ENCODE data around the gene MIPEP. TPM values are rescaled to one million over a fixed set of nuclear protein-coding genes. Genes with fewer than 3 reads are reported as not detected.

Gene MIPEP
- polyA plus RNA-seq, 1 donor from 2014 or later, result 9.1 TPM

DNA sequence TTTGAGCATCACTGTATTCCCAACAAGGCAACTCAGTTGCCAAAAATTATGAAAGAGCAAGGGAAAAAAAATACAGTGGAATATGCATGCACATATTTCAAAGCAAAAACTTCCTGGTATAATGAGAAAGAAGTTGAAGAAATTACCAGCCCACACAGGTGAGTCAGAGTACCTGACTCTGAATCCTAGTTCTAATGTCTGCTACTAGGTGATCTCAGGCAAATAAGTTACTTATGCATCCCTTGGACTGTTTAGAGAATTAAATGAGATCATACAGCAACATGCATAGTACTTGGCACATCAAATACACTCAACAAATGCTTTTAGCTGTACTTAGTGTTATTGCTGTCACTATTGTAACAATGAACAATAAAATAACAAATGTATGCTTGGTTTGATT, 144.9 kb downstream of the MIPEP start:
- Histone ChIP-seq H3K36me3 (ENCODE audit: insufficient read depth, low read length) (no peaks in the 10 kb centered on the region), H3K27ac (ENCODE audit: low read length) (no peak overlapping the region), H2AFZ (ENCODE audit: low read depth, low read length) (no peak overlapping the region), H3K9ac (ENCODE audit: low read length) (no peak overlapping the region), H3K9me2 (ENCODE audit: insufficient read depth, low read length) (no peaks in the 10 kb centered on the region), H4K20me1 (ENCODE audit: insufficient read depth) (no peaks in the 10 kb centered on the region), H3K27me3 (ENCODE audit: insufficient read depth, low read depth, low read length) (no peaks in the 10 kb centered on the region), H3F3A (ENCODE audit: insufficient read depth, low read length, poor library complexity, severe bottlenecking) (no peaks in the 10 kb centered on the region), H3K79me2 (replicated peaks; ENCODE audit: insufficient read depth, low read length) (no peaks in the 10 kb centered on the region), H3K4me3 (ENCODE audit: low read length) (no peak overlapping the region), H3K4me2 (ENCODE audit: low read length) (no peak overlapping the region), H3K9me3 (ENCODE audit: low read length) (no peaks in the 10 kb centered on the region)
- TF ChIP-seq, protein P1, sequence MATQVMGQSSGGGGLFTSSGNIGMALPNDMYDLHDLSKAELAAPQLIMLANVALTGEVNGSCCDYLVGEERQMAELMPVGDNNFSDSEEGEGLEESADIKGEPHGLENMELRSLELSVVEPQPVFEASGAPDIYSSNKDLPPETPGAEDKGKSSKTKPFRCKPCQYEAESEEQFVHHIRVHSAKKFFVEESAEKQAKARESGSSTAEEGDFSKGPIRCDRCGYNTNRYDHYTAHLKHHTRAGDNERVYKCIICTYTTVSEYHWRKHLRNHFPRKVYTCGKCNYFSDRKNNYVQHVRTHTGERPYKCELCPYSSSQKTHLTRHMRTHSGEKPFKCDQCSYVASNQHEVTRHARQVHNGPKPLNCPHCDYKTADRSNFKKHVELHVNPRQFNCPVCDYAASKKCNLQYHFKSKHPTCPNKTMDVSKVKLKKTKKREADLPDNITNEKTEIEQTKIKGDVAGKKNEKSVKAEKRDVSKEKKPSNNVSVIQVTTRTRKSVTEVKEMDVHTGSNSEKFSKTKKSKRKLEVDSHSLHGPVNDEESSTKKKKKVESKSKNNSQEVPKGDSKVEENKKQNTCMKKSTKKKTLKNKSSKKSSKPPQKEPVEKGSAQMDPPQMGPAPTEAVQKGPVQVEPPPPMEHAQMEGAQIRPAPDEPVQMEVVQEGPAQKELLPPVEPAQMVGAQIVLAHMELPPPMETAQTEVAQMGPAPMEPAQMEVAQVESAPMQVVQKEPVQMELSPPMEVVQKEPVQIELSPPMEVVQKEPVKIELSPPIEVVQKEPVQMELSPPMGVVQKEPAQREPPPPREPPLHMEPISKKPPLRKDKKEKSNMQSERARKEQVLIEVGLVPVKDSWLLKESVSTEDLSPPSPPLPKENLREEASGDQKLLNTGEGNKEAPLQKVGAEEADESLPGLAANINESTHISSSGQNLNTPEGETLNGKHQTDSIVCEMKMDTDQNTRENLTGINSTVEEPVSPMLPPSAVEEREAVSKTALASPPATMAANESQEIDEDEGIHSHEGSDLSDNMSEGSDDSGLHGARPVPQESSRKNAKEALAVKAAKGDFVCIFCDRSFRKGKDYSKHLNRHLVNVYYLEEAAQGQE (IDR thresholded peaks at IDR 0.05; ENCODE audit: borderline replicate concordance), result no peak
- no peak for TF ChIP-seq MXI1 (conservative IDR thresholded peaks at IDR 0.05; ENCODE audit: poor library complexity, severe bottlenecking)
- no peak for TF ChIP-seq SMC3 (conservative IDR thresholded peaks at IDR 0.05; ENCODE audit: poor library complexity)
- no peak for TF ChIP-seq EP300 (conservative IDR thresholded peaks at IDR 0.05; ENCODE audit: poor library complexity, severe bottlenecking)
- TF ChIP-seq, protein P2, sequence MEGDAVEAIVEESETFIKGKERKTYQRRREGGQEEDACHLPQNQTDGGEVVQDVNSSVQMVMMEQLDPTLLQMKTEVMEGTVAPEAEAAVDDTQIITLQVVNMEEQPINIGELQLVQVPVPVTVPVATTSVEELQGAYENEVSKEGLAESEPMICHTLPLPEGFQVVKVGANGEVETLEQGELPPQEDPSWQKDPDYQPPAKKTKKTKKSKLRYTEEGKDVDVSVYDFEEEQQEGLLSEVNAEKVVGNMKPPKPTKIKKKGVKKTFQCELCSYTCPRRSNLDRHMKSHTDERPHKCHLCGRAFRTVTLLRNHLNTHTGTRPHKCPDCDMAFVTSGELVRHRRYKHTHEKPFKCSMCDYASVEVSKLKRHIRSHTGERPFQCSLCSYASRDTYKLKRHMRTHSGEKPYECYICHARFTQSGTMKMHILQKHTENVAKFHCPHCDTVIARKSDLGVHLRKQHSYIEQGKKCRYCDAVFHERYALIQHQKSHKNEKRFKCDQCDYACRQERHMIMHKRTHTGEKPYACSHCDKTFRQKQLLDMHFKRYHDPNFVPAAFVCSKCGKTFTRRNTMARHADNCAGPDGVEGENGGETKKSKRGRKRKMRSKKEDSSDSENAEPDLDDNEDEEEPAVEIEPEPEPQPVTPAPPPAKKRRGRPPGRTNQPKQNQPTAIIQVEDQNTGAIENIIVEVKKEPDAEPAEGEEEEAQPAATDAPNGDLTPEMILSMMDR (IDR thresholded peaks at IDR 0.05; ENCODE audit: poor library complexity, severe bottlenecking), result no peak
- no peak for TF ChIP-seq POLR2AphosphoS5 (IDR thresholded peaks at IDR 0.05)
- TF ChIP-seq RAD21 (conservative IDR thresholded peaks at IDR 0.05), result no peak
- no peak for TF ChIP-seq EZH2 (IDR thresholded peaks at IDR 0.05; ENCODE audit: borderline replicate concordance, insufficient read depth, low read length, poor library complexity, severe bottlenecking)
- TF ChIP-seq TAF1 (IDR thresholded peaks at IDR 0.05; ENCODE audit: low read depth), result no peak

DNA sequence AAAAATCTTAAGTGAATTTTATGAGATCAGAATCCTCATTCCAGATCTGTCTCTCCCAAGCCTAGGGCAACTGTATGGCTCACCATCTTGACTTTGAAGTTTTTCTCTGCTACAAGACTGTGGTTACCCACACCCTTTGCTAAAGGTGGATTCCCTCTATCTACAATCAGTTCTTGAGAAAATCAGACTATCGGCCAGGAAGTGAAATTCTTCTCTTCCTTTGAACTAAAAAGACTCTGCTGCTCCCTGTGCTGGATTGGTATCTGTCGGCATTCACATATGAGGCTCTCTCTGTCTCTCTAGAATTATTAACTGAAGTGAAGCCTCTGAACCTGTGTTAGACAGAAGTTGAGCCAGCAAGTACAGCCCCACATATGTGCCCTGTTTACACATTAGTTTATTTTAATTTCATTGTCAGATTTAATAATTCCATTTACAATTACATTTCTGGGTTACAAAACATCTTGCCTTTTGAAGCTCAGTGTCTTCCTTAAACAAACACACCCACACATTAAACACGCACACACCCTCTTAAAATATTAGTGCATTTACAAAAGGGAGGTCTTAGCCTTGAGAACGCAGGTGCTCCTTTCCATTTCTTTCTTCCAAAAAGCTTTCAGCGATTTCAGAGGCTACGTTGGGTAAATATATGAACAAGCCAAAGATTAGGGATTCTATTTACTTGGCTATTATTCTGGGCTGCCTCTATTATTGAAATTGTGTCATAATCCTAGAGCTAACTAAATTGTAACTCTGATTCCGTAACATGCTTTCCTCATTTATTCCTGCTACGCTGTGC, 145.7 kb downstream of the MIPEP start:
- TF ChIP-seq MXI1 (conservative IDR thresholded peaks at IDR 0.05; ENCODE audit: poor library complexity, severe bottlenecking), result no peak
- TF ChIP-seq EZH2 (IDR thresholded peaks at IDR 0.05; ENCODE audit: borderline replicate concordance, insufficient read depth, low read length, poor library complexity, severe bottlenecking), result no peak
- no peak for TF ChIP-seq RAD21 (conservative IDR thresholded peaks at IDR 0.05)
- no peak for TF ChIP-seq SMC3 (conservative IDR thresholded peaks at IDR 0.05; ENCODE audit: poor library complexity)
- TF ChIP-seq EP300 (conservative IDR thresholded peaks at IDR 0.05; ENCODE audit: poor library complexity, severe bottlenecking), result no peak
- no peak for TF ChIP-seq TAF1 (IDR thresholded peaks at IDR 0.05; ENCODE audit: low read depth)
- TF ChIP-seq POLR2AphosphoS5 (IDR thresholded peaks at IDR 0.05), result no peak
- TF ChIP-seq, protein P2 (IDR thresholded peaks at IDR 0.05; ENCODE audit: poor library complexity, severe bottlenecking), result no peak
- TF ChIP-seq, protein P1 (IDR thresholded peaks at IDR 0.05; ENCODE audit: borderline replicate concordance), result no peak
- Histone ChIP-seq H3K27ac (ENCODE audit: low read length) (no peak overlapping the region), H3K9ac (ENCODE audit: low read length) (no peak overlapping the region)

More for the DNA sequence above, 145.7 kb downstream of the MIPEP start:
- H3K4me3 ChIP-seq (ENCODE audit: low read length), result no peak overlapping the region
- H4K20me1 ChIP-seq (ENCODE audit: insufficient read depth), result no peaks in the 10 kb centered on the region
- H3K36me3 ChIP-seq (ENCODE audit: insufficient read depth, low read length), result no peaks in the 10 kb centered on the region
- no peaks in the 10 kb centered on the region for H3F3A ChIP-seq (ENCODE audit: insufficient read depth, low read length, poor library complexity, severe bottlenecking)
- no peak overlapping the region for H2AFZ ChIP-seq (ENCODE audit: low read depth, low read length)
- no peaks in the 10 kb centered on the region for H3K27me3 ChIP-seq (ENCODE audit: insufficient read depth, low read depth, low read length)
- no peaks in the 10 kb centered on the region for H3K9me3 ChIP-seq (ENCODE audit: low read length)
- H3K4me2 ChIP-seq (ENCODE audit: low read length), result no peak overlapping the region
- H3K79me2 ChIP-seq (replicated peaks; ENCODE audit: insufficient read depth, low read length), result no peaks in the 10 kb centered on the region
- H3K9me2 ChIP-seq (ENCODE audit: insufficient read depth, low read length), result no peaks in the 10 kb centered on the region

All from neural cell (in vitro differentiated cells).